Measurements from ENCODE around the gene TFPI. TPM values are rescaled to one million over a fixed set of nuclear protein-coding genes. Genes with fewer than 3 reads are reported as not detected.
"Not testable (repeated sequence)": the region's sequence is repeated elsewhere in the genome, so short reads cannot be mapped to it uniquely, and the experiment has no call there.

TFPI gene
- total RNA-seq, 2 donors from 2014 or later, result 33.0 to 34.3 TPM

DNA sequence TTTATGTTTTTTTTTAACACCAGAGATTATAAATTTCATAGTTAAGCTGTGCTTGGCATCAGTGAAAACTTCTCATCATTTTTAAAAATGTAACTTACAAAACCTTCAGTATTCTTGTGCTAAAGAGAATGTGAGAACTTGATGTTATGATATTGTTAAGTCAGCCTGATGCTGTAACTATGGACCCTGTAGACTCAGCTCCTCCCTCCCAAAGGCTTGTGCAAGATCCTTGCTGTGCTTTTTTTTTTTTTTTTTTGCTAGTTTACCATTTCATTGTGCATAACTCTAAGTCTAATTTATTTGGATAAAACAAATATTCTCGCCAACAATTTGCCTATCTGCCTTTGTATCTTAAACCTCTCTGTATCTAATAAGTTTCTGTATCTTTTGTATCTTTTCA is 12.9 kb upstream of the TFPI start:
- DNase-seq, result no peak
- Mint-ChIP-seq H3K27me3 (ENCODE audit: insufficient read depth) (no peaks in the 10 kb centered on the region), H3K36me3 (ENCODE audit: low read depth) (peaks cover 11% of the 10 kb centered on the region), H3K9me3 (peaks cover 7% of the 10 kb centered on the region), H3K4me1 (peaks cover 31% of the 10 kb centered on the region), H3K4me3 (no peak overlapping the region), H3K27ac (peak overlapping the region; percentile 72)
- H3K27me3 ChIP-seq (ENCODE audit: control insufficient read depth, insufficient read depth, low read length, poor library complexity, severe bottlenecking), result no peaks in the 10 kb centered on the region
- no peaks in the 10 kb centered on the region for H3K9me3 ChIP-seq (ENCODE audit: control insufficient read depth, low read length)
- H3K36me3 ChIP-seq (ENCODE audit: control insufficient read depth, insufficient read depth, low read length), result no peaks in the 10 kb centered on the region
- H3K27ac ChIP-seq (ENCODE audit: low read depth, low read length), result no peak overlapping the region
- 86 to 100% methylated on average over 1 of the region's 1 CpG for WGBS, 2 experiments (ENCODE audit: insufficient coverage in 1 of 2, insufficient read length in 1 of 2)
- TF ChIP-seq, protein P1, sequence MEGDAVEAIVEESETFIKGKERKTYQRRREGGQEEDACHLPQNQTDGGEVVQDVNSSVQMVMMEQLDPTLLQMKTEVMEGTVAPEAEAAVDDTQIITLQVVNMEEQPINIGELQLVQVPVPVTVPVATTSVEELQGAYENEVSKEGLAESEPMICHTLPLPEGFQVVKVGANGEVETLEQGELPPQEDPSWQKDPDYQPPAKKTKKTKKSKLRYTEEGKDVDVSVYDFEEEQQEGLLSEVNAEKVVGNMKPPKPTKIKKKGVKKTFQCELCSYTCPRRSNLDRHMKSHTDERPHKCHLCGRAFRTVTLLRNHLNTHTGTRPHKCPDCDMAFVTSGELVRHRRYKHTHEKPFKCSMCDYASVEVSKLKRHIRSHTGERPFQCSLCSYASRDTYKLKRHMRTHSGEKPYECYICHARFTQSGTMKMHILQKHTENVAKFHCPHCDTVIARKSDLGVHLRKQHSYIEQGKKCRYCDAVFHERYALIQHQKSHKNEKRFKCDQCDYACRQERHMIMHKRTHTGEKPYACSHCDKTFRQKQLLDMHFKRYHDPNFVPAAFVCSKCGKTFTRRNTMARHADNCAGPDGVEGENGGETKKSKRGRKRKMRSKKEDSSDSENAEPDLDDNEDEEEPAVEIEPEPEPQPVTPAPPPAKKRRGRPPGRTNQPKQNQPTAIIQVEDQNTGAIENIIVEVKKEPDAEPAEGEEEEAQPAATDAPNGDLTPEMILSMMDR (conservative IDR thresholded peaks at IDR 0.05), result no peak
- no peak overlapping the region for H3K4me3 ChIP-seq (ENCODE audit: low read length)
- peaks cover 6% of the 10 kb centered on the region for H3K4me1 ChIP-seq (ENCODE audit: control insufficient read depth, insufficient read depth, low read length)
- H3K9ac ChIP-seq (ENCODE audit: extremely low read depth, low read length, poor library complexity, severe bottlenecking), result no peak overlapping the region

DNA sequence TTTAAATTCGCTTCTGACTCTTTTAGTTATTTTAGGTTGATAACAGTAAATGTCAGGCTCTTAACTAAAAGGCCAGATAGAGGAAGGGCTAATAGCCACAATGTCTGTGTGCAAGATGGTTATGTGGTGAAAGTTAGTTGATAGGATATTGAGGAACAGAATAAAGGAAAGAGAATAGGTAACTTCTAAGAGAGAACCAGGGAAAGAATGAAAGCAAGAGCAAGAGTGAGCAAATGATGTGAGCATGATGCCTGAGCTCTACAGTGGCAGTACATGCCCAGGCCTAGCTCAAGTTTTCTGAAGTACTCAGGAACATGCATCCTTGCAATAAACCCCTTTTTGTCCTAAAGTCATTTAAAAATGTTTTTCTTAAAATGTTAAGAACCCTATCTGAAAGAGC is 12.5 kb upstream of the TFPI start:
- DNase-seq, result no peak
- Mint-ChIP-seq H3K36me3 (ENCODE audit: low read depth) (peaks cover 7% of the 10 kb centered on the region), H3K4me1 (peaks cover 31% of the 10 kb centered on the region), H3K27me3 (ENCODE audit: insufficient read depth) (no peaks in the 10 kb centered on the region), H3K9me3 (peaks cover 3% of the 10 kb centered on the region), H3K27ac (peak overlapping the region; percentile 72), H3K4me3 (no peak overlapping the region)
- 82 to 91% methylated on average over 1 of the region's 1 CpG for WGBS, 2 experiments (ENCODE audit: insufficient coverage in 1 of 2, insufficient read length in 1 of 2)
- Histone ChIP-seq H3K36me3 (ENCODE audit: control insufficient read depth, insufficient read depth, low read length) (no peaks in the 10 kb centered on the region), H3K4me1 (ENCODE audit: control insufficient read depth, insufficient read depth, low read length) (peaks cover 6% of the 10 kb centered on the region), H3K27ac (ENCODE audit: low read depth, low read length) (no peak overlapping the region), H3K4me3 (ENCODE audit: low read length) (no peak overlapping the region), H3K9me3 (ENCODE audit: control insufficient read depth, low read length) (no peaks in the 10 kb centered on the region), H3K9ac (ENCODE audit: extremely low read depth, low read length, poor library complexity, severe bottlenecking) (no peak overlapping the region), H3K27me3 (ENCODE audit: control insufficient read depth, insufficient read depth, low read length, poor library complexity, severe bottlenecking) (no peaks in the 10 kb centered on the region)
- TF ChIP-seq, protein P1 (conservative IDR thresholded peaks at IDR 0.05), result no peak

DNA sequence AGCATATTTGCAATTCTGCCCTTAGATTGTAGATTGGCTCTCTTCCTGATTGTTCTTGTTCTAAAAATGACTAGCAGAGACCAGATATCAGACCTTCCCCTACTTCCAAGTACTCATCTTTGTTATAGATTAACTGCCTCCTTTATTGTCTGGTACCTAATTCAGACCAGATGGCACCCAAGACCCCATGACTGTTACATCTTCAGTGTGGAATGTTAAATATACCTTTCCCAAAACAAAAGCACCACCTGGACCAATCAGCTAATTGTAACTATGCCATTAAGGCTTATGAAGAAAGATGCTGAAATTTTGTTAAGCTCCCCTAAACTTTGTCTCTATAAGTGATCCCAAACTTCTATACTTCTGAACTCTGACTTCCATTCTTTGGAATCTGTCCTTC is 12.0 kb upstream of the TFPI start:
- Histone ChIP-seq H3K36me3 (ENCODE audit: control insufficient read depth, insufficient read depth, low read length) (no peaks in the 10 kb centered on the region), H3K27ac (ENCODE audit: low read depth, low read length) (no peak overlapping the region), H3K4me3 (ENCODE audit: low read length) (peak overlapping the region; percentile 45), H3K9ac (ENCODE audit: extremely low read depth, low read length, poor library complexity, severe bottlenecking) (no peak overlapping the region), H3K9me3 (ENCODE audit: control insufficient read depth, low read length) (no peaks in the 10 kb centered on the region), H3K4me1 (ENCODE audit: control insufficient read depth, insufficient read depth, low read length) (peaks cover 6% of the 10 kb centered on the region), H3K27me3 (ENCODE audit: control insufficient read depth, insufficient read depth, low read length, poor library complexity, severe bottlenecking) (no peaks in the 10 kb centered on the region)
- Mint-ChIP-seq H3K27me3 (ENCODE audit: insufficient read depth) (no peaks in the 10 kb centered on the region), H3K36me3 (ENCODE audit: low read depth) (peaks cover 5% of the 10 kb centered on the region), H3K4me1 (peaks cover 31% of the 10 kb centered on the region), H3K27ac (peak overlapping the region; percentile 72), H3K9me3 (peaks cover under 1% of the 10 kb centered on the region), H3K4me3 (no peak overlapping the region)
- no peak for DNase-seq
- TF ChIP-seq, protein P1 (conservative IDR thresholded peaks at IDR 0.05), result no peak

DNA sequence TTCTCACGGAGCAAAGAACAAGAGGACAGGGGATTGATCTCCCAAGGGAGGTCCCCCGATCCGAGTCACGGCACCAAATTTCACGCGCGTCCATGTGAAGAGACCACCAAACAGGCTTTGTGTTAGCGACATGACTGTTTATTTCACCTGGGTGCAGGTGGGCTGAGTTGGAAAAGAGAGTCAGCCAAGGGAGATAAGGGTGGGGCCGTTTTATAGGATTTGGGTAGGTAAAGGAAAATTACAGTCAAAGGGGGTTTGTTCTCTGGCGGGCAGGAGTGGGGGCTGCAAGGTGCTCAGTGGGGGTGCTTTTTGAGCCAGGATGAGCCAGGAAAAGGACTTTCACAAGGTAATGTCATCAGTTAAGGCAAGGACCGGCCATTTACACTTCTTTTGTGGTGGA is 11.4 kb upstream of the TFPI start:
- H3K36me3 ChIP-seq (ENCODE audit: control insufficient read depth, insufficient read depth, low read length); H3K9me3 ChIP-seq (ENCODE audit: control insufficient read depth, low read length); H3K9me3 Mint-ChIP-seq; H3K4me1 ChIP-seq (ENCODE audit: control insufficient read depth, insufficient read depth, low read length); H3K27me3 Mint-ChIP-seq (ENCODE audit: insufficient read depth); H3K4me3 ChIP-seq (ENCODE audit: low read length); H3K27ac ChIP-seq (ENCODE audit: low read depth, low read length); H3K9ac ChIP-seq (ENCODE audit: extremely low read depth, low read length, poor library complexity, severe bottlenecking); H3K36me3 Mint-ChIP-seq (ENCODE audit: low read depth); H3K4me3 Mint-ChIP-seq; H3K27me3 ChIP-seq (ENCODE audit: control insufficient read depth, insufficient read depth, low read length, poor library complexity, severe bottlenecking): not testable (repeated sequence)
- H3K4me1 Mint-ChIP-seq, result peaks cover 31% of the 10 kb centered on the region
- DNase-seq, result peak; percentile 61
- peak overlapping the region; percentile 98 for H3K27ac Mint-ChIP-seq
- 60% methylated on average over 9 of the region's 11 CpGs; no CpG with 5 or more reads in 1 of the 2 experiments for WGBS, 2 experiments (ENCODE audit: insufficient coverage in 1 of 2, insufficient read length in 1 of 2)

- 83 to 95% methylated on average over 1 to 28 of the region's 31 CpGs for WGBS, 2 experiments (ENCODE audit: insufficient coverage in 1 of 2, insufficient read length in 1 of 2)
- not testable (repeated sequence) for H3K4me3 Mint-ChIP-seq; H3K36me3 ChIP-seq (ENCODE audit: control insufficient read depth, insufficient read depth, low read length); H3K27me3 ChIP-seq (ENCODE audit: control insufficient read depth, insufficient read depth, low read length, poor library complexity, severe bottlenecking); H3K4me3 ChIP-seq (ENCODE audit: low read length); H3K27ac Mint-ChIP-seq; H3K9me3 ChIP-seq (ENCODE audit: control insufficient read depth, low read length); H3K27ac ChIP-seq (ENCODE audit: low read depth, low read length); H3K9ac ChIP-seq (ENCODE audit: extremely low read depth, low read length, poor library complexity, severe bottlenecking); DNase-seq; H3K27me3 Mint-ChIP-seq (ENCODE audit: insufficient read depth)
- Mint-ChIP-seq H3K9me3 (peaks cover 17% of the 10 kb centered on the region), H3K36me3 (ENCODE audit: low read depth) (peaks cover 25% of the 10 kb centered on the region), H3K4me1 (peaks cover 22% of the 10 kb centered on the region)
- peaks cover 10% of the 10 kb centered on the region for H3K4me1 ChIP-seq (ENCODE audit: control insufficient read depth, insufficient read depth, low read length)
Measured at GRCh38 chr2:187556493-187556892, 2.3 kb upstream of the TFPI start.
